GM21619 (cell line): ENCODE results near the gene VSTM1.
"Not testable (repeated sequence)": the region's sequence is repeated elsewhere in the genome, so short reads cannot be mapped to it uniquely, and the experiment has no call there.

Source experiments
- ATAC-seq: cut with Tn5 transposase; IDR thresholded peaks from one replicate; pipeline ENCODE4 v1.9.1; 2021; ENCODE audit not compliant: unreplicated experiment

VSTM1 gene

DNA sequence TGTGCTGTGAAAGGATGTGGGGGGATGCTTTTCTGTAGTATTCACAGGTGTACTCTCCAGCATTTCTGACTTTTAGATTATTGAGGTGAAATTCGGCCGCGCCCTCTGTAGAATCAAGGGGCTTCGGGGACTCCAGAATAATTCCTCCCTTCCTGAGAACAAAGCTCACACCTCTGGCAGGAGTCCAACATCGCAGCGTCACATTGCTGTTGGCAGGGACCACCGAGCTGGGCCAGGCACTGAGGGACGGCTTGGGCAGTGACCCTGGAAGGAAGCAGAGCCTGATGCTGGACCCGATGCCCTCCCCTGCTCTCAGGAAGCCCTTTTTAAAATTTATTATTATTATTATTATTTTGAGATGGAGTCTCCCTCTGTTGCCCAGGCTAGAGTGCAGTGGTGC is 11.2 kb upstream of the VSTM1 start:
- no peak for ATAC-seq

DNA sequence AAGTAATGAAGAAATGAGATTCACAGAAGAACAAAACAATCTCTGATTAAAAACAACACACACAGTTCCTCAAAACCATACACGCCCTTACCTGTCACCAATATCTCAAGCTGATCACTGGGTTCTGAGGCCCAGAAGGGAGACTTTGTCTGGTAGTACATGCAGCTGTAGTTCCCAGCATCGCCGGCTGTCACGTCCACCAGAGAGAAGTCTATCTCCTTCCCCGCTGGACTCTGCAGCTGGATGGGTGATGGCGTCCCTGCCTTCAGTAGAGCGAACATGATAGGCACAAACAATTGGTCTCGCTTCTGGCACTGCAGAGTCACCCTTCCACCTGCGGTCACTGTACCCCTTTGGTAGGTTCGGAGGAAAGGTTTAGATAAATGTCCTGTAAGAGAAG is 10.1 kb upstream of the VSTM1 start:
- ATAC-seq = no peak

- no peak for ATAC-seq
Observed at GRCh38 chr19:54069470-54069869, 5.8 kb upstream of the VSTM1 start.

- ATAC-seq = no peak
Observed at GRCh38 chr19:54062643-54063042, 1.1 kb downstream of the VSTM1 start.

DNA sequence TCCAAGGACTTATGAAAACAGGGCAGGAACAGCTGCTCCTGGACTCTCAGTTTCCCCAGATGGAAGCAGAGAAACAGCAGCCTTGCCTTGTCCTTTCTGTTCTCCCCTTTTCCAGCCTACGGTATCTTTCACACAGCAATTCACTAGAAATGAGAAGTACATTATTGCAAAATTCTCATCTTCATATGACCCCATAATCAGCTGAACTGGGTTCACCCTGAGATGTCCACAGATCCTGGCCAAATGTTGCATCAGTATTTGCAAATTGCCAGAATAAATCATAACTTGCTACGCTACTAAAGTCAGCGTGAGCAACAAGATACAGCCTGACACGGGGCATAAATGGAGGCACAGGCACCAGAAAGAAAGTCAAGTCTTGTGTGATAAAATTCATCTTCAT is 16.1 kb downstream of the VSTM1 start:
- no peak for ATAC-seq

DNA sequence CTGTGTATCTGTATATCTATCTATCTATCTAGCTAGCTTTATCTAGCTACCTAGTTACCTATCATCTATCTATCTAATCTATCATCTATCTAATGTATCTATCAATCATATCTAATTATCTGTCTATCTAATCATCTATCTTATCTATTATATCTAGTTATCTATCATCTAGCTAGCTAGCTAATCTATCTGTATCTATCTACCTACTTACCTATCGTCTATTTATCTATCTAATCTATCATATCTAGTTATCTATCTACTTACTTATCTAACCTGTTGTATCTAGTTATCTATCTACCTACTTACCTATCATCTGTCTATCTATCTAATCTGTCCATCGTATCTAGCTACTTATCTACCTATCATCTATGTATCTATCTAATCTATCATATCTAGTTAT is 17.9 kb downstream of the VSTM1 start:
- ATAC-seq = no peak

GRCh38 chr19:54042989-54043388 is 20.7 kb downstream of the VSTM1 start:
- ATAC-seq = no peak

DNA sequence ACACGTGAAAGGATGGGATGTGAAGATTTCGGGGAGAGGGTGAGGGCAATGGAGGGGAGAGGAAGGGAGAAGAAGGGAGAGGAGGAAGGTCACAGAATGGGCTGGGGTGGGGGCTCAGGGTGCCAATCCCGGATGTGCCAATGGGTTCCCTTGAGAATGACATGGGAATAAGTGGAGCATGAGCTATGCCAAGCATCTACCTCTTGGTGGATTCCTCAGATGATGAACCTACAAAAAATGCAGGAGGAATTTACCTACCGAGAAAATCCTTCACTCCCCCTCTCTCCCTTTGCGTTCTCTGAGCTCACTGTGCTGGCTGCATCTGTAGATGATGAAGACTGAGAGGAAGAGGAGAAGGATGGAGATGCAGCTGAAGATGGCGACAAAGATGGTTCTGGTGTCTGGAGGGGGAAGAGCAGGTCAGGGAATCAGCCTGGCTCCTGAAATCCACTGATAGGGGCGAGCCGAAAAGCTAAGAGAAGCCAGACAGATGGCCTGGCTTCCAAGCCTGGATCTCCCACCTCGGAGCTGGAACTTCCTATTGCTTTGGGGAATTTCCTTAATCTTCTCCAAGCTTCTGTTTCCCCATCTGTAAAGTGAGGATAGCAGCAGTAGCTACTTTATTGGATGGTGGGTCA is 21.6 kb downstream of the VSTM1 start:
- no peak for ATAC-seq

GRCh38 chr19:54040003-54040402 is 23.7 kb downstream of the VSTM1 start:
- no peak for ATAC-seq

DNA sequence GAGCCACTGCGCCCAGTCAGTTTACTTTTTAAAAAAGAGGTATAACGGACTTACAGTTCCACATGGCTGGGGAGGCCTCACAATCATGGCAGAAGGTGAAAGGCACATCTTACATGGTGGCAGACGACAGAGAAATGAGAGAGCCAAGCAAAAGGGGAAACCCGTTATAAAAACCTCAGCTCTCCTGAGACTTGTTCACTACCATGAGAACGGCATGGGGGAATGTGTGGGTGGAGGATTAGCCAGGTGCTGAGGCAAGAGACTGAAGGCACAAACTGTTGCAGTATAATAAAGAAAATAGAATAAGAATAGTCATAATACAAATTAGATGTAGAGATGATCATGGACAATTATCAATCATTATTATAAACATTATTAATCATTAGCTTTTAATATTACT is 27.2 kb downstream of the VSTM1 start:
- not testable (repeated sequence) for ATAC-seq

- no peak for ATAC-seq
Observed at GRCh38 chr19:54035215-54036178, 28.2 kb downstream of the VSTM1 start.

- no peak for ATAC-seq
Observed at GRCh38 chr19:54030895-54031586, 32.7 kb downstream of the VSTM1 start.

DNA sequence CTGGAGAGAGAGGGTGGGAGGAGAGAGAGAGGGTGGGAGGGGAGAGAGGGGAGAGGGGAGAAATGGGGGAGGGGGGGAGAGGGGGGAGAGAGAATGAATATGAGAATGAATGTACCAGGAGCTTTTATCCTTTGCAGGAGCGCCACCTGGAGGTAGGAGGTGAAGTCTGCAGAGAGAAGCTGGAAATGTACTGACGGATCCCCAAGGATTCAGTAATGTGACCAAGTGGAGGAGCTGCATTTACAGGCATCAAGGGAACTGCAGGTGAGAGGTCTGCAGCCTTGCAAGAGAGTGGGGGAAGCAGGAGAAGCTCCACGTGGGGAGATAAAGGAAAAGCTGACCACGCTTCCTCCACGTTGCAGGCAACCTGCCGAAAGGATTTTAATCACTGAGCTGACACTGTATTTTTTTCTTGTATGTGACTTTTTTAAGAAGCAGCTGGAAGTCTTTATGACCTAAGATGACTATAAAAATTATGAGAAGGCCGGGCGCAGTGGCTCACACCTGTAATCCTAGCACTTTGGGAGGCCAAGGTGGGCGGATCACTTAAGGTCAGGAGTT is 33.7 kb downstream of the VSTM1 start:
- no peak for ATAC-seq

GRCh38 chr19:54029301-54029700 is 34.4 kb downstream of the VSTM1 start:
- ATAC-seq = no peak

DNA sequence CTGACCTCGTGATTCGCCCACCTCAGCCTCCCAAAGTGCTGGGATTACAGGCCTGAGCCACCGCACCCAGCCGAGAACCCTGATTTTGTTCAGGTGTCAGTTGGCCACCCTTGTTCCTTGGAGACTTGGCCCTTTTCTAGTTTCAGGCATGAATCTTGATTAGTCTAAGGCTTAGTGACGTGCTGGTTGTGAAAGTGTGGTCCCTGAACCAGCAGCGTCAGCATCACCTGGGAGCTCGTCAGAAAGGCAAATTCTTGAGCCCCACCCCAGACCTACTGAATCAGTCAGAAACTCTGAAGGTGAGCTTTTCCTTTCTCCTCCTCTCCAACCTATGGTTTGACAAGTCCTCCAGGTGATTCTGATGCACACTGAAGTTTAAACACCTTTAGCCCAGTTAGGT is 37.0 kb downstream of the VSTM1 start:
- no peak for ATAC-seq

- no peak for ATAC-seq
Observed at GRCh38 chr19:54024660-54025059, 39.0 kb downstream of the VSTM1 start.

DNA sequence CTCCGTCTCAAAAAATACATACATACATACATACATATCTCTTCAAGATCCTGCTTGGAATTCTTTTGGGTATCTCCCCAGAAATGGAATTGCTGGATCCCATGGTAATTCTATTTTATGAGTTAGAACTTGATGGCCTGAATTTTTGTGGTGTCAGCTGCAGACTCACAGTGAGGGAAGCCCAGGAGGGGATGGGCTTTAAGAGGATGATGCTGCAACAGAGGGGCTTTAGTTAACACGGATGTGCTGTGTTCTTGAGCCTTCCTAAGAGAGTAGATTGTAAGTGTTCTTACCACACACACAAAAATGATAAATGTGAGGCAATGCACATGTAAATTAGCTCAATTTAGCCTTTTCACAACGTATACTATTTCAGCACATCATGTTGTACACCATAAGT is 40.5 kb downstream of the VSTM1 start:
- ATAC-seq = no peak

GRCh38 chr19:54021932-54022331 is 41.8 kb downstream of the VSTM1 start:
- no peak for ATAC-seq

- ATAC-seq = no peak
Observed at GRCh38 chr19:54021363-54021762, 42.3 kb downstream of the VSTM1 start.

DNA sequence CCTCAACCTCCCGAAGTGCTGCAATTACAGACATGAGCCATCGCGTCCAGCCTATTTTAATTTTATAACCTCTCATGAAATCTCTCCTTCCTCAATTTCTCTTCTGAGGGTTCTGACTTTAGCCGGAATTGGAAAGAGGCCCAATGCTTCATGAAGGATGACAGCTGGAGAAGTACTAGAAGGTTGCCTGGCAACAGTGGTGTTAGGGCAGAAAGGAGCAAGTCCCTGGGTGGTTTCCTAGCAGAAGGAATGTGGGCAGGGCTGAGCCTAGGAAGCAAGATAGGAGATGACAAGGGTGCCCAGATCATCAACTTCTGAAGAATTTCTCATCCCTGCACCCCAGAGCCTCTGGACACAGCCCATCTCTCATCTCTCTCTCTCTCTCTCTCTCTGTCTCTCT is 46.4 kb downstream of the VSTM1 start:
- ATAC-seq = no peak

- no peak for ATAC-seq
Observed at GRCh38 chr19:54014920-54015560, 48.7 kb downstream of the VSTM1 start.
